Muscle of back (tissue), 11 donors: ENCODE measurements around the gene ZNF281. TPM values are rescaled to one million over a fixed set of nuclear protein-coding genes. Genes with fewer than 3 reads are reported as not detected.
A peak's percentile ranks its signal among the peaks of the same experiment; 100 is the strongest.
"Not testable (repeated sequence)": the region's sequence is repeated elsewhere in the genome, so short reads cannot be mapped to it uniquely, and the experiment has no call there.

Source experiments
- DNase-seq, 3 donors: peaks; one replicate each; pipeline versions ENCODE4 v3.0.0 to v3.0.0-alpha.2; 2013
- polyA plus RNA-seq, 10 donors: library from polyadenylated mRNA; unstranded; fragments of 120-200 nt; gene quantifications; one replicate each; pipeline ENCODE4 v1.2.1, GENCODE V29; 2013; ENCODE audit not compliant: insufficient read length in 10 of 10

Gene ZNF281
- polyA plus RNA-seq, 10 donors: 11.3 to 16.2 (median 13.1) TPM

DNA sequence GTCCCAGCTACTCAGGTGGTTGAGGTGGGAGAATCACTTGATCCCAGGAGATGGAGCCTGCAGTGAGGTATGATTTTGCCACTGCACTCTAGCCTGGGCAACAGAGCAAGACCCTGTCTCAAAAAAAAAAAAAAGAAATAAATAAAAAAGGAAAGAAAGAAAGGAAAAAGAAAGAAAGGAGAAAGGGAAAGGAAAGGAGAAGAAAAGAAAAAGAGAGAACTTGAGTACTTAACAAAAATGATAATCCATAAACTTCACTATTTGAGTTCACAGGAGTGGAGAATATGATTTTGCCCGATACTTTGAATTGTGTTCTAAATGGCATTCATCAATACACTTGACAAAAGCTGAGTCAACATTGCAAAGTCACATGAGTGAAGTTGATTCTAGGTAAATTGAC is 23.8 kb upstream of the ZNF281 start:
- DNase-seq: no peak

DNA sequence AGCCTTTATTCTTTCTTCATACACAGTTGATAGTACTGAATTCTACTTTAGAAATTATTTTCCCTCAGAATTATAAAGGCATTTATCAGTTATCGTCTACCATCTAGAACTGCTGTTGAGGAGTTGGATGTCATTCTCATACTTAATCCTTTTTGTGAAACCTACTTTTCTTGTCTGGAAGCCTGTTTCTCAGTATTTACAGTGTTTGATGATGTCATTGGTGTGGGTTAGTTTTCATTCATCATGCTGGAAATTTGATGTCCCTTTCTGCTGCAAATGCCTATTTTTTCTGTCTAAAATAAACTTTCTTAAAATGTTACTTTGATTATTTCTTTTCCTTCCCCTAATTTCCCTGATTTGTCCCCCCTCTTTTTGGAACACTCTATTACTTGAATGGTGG is 22.8 kb upstream of the ZNF281 start:
- no peak for DNase-seq

- peak in 1 of 3 donors; percentile 75 for DNase-seq
These were observed 19.4 kb upstream of the ZNF281 start for GRCh38 chr1:200429221-200429751.

DNA sequence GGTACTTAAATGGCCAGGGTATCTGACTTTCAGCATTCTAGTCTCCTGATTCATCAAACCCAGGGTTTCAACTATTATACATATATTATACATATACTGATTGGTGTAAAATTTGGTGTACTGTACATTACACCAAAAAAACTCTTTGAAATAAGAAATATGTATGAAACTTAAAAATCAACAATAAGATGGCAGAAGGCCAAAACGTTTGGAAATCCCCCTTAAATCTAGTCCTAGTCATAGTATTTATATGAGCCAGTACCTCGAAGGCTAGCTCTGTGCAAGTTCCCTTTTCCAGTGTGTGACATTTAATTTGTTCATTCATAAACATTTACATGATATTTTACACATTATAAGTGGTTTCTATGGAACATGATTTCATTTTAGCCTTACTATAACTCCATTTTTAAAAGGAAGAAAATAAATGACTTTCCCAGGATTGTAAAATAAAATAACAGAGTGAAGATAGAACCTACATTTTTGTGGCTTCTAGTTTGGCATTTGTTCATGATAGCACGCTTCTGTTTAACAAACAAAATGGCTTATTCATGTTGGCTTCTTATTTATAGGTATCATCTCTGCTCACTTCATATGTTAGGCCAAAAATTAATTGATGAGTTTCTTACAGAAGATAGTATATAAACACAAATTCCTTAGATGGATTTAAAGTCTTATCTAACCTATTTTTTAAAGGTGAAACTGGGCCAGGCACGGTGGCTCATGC is 18.8 kb upstream of the ZNF281 start:
- DNase-seq: no peak

- DNase-seq: no peak
These were observed 17.9 kb upstream of the ZNF281 start for GRCh38 chr1:200427744-200428143.

DNA sequence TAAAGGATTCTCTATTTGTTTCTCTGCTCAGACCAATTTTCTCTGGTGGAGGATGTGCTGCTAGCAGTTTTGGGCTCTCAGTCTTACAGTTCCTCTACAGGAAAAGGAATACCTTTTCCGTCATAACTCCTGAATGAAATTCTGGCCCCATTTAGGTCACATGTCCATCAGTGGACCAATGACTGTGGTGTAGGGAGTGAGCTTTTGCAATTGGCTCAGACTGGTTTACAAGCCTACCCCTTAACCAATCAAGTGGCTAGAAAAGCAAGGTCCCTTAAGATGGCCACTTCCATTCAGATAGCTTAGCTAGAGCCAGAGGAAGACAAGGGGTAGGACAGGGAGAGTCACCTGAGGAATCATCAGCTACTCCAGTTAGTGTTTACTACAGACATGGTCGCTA is 16.4 kb upstream of the ZNF281 start:
- no peak for DNase-seq

- DNase-seq: no peak
These were observed 13.4 kb upstream of the ZNF281 start for GRCh38 chr1:200423235-200423634.

DNA sequence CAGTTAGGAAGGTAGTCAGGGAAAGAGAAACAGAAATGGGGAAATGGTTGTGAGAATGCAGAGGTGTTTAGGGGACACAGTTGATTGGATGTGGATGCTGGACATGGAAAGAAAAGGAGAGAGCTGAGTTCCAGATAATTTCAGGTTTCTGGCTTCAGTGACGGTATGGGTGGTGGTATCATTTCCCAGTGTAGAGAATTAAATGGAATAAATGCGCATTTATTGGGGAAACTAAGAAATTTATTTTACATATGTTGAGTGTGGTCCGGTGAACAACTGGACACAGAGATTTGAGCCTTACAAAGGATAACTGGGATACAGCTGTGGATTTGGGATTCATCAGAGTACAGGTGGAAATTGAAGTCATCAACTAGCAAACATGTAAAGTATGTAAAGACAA is 12.4 kb upstream of the ZNF281 start:
- no peak for DNase-seq

DNA sequence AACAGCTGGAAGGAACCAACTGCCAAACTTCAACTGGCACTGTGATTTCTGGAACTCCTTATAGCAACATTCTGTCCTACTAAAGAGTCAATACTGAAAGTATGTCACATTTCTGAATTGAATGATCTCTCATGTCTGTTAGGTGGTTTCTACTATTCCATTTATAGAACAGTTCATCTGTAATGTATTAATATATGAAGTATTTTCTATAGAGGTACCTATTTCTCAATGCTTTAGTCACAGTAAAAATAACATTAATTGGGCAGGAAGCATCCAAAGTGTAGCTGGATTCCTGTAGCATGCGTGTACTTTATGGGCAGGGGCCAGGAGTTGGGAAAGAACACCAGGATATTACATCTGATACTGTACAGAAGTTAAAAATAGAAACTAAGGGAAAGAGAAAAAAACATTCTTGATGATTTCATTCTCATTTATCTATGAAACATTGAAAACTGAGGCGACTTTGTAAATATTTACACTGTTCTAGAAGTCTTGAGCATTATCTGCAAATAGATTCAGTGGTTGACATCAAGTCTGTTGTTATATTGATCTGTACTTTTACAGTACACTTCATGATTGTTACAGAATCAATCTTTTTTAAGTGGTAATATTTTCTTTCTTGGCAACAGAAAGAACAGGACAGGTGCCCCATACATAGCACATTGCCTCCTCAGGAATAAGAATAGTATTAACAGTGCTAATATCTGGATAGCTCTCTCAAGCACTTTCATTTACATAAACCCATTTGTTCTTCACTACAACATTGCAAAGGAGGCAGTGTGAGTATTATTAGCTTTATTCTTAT is 6.2 kb upstream of the ZNF281 start:
- peak; percentile 78 to 97 (median 86) for DNase-seq

DNA sequence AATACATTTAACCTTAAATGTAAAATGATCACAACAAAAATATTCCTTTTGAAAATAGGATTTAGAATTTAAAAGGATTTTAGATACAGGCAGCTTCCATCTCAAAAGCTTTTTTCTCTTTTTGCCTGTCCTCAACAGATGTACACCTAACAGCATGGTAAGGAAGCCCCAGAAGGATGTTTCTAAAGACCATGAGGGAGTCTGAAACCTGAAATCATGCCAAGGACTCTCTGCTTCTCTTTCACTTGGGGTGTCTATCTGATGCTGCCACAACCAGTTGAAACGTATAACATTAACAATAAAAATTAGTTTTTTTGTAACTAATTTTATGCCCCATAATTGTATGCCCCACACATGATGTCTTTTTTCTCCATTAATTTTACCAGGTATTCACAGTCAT is 5.4 kb upstream of the ZNF281 start:
- DNase-seq: no peak

- DNase-seq: no peak
These were observed 4.8 kb upstream of the ZNF281 start for GRCh38 chr1:200414657-200415056.

- DNase-seq: not testable (repeated sequence)
These were observed 3.9 kb upstream of the ZNF281 start for GRCh38 chr1:200413766-200414165.

DNA sequence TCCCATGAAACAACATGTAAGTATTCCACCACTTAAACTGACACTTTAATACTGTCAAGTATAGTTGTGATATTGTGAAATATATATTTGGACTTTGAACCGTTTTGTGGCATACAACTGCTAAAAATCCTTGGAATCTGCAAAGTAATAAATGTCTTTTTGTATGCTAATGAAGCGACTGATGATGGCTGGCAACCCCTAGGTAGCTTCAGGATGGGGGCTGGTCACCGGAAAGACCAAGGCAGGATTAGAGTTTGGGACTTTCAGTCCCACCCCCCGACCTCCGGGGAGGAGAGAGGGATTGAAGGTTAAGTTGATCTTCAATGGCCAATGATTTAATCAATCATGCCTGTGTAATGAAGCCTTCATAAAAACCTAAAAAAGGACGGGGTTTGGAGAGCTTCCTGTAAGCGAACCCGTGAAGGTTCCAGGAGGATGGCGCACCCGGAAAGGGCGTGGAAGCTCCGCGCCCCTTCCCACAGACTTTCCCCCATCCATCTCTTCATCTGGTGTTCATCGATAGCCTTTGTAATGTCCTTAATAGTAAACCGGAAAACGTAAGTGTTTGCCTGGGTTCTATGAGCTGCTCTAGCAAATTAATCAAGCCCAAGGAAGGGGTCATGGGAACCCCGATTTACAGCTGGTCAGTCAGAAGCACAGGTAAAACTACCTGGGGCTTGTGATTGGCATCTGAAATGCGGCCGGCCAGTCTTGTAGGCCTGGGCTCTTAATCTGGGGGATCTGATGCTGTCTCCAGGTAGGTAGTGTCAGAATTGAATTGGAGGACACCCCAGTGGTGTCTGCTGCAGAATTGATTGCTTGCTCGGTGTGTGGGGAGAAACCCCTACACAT is 1.8 kb upstream of the ZNF281 start:
- no peak for DNase-seq

- no peak for DNase-seq
These were observed 686 bp upstream of the ZNF281 start for GRCh38 chr1:200410566-200410878.

- peak in 2 of 3 donors; percentile 17 to 52 for DNase-seq
These were observed 554 bp downstream of the ZNF281 start for GRCh38 chr1:200409203-200409760.

DNA sequence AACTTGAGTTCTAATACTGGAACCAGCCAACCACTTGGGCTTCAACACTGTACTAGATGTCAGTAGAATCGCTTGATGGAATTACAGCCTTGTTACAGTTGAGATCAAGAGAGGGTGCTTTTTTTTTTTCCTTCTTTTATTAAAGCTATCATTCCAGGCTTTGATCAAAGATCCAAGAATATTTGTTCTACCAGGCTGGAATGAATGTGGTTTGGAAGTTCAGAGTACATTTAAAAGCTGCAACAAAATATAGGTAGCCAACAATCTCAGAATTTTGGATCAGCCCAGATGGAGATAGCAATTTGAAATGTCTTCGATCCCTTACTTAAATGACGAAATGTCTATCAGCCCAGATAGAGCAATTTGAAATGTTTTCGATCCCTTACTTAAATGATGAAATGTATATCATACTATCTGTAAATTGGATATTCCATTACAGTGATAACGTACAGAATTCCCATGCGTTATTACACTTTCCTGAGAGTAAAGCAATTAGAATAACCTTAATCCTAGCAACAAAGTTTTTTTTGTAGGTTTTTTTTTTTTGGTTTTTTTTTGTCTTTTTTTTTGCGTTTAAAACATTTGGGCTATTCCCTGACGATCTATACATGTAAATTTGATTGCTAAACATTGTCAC is 3.6 kb downstream of the ZNF281 start:
- no peak for DNase-seq

GRCh38 chr1:200405264-200405663 is 4.6 kb downstream of the ZNF281 start:
- no peak for DNase-seq

GRCh38 chr1:200401708-200402107 is 8.1 kb downstream of the ZNF281 start:
- no peak for DNase-seq

DNA sequence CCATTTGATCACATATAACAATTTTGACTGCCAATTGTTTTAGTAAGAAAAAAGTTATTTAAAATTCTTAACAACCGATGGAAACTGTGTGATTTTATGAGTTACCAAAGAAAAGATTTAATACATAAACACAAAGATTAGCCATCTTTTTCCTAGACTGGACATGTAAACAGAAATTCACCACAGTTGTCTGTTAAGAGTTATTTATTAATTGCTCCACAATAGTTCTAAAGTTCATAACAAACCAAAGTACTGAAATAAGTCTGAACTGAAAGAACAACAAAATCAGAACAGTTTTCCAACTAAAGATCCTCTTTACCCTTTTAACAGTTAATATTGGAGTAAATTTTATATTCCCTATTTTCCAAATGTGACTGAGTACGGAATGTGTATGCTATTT is 8.6 kb downstream of the ZNF281 start:
- DNase-seq: no peak

DNA sequence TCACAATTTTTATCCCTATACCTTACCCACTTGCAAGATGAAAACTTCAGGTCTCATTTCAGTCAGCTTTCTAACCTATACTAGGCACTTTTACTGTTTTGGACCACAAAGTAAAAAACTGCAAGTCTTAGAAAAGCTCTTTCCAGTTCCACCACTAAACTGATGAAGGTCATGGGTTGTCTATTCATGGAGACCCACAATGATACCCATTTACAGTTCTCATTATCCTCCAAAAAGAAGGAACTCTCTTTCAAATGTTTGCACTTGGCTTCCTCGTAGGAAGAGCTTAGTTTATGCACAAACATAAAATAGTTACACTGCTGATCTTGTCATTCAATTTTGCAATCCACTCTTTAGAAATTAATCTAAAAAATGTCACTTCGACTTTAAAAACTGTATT is 9.3 kb downstream of the ZNF281 start:
- DNase-seq: no peak

DNA sequence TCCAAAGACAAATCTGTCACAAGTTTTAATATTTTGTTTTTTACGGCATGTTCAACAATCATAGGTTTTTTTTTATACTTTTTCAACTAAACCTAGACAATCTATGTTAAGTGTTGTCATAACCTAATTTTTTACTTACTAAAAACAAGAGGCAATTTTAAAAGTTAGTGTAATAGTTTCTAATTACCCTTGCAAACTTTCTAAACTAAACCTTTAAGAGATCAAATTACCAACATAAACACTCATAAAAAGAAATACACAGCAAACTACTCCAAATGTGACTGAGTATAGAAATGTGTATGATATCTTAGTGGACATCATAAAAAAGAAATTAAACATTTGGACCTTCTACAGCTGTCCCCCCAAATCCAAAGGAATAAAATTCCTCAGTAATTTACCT is 10.0 kb downstream of the ZNF281 start:
- no peak for DNase-seq

GRCh38 chr1:200398373-200398772 is 11.5 kb downstream of the ZNF281 start:
- no peak for DNase-seq
